GM04504 (cell line): Measurements from ENCODE around the gene FUBP3.

Experiments used
- DNase-seq: peaks from one replicate; pipeline ENCODE4 v3.0.0-alpha.2; 2012; ENCODE audit warnings: low read depth

The FUBP3 gene

GRCh38 chr9:130662099-130662969 lies 83.0 kb downstream of the FUBP3 start:
- DNase-seq: no peak

GRCh38 chr9:130662970-130663257 lies 83.5 kb downstream of the FUBP3 start:
- no peak for DNase-seq

GRCh38 chr9:130663258-130663976 lies 84.0 kb downstream of the FUBP3 start:
- no peak for DNase-seq

GRCh38 chr9:130663977-130664250 lies 84.5 kb downstream of the FUBP3 start:
- no peak for DNase-seq

GRCh38 chr9:130664251-130665028 lies 85.1 kb downstream of the FUBP3 start, which contains the start of gene PRDM12:
Gene PRDM12 (plus strand): TSS chr9:130664594. CDS start chr9:130664654, 60 bp downstream.
- DNase-seq: no peak

- no peak for DNase-seq
Observed at GRCh38 chr9:130665029-130665430, 85.7 kb downstream of the FUBP3 start.

GRCh38 chr9:130665431-130666392 lies 86.3 kb downstream of the FUBP3 start:
- no peak for DNase-seq

- DNase-seq: no peak
Observed at GRCh38 chr9:130666393-130667119, 87.2 kb downstream of the FUBP3 start.

GRCh38 chr9:130667120-130667435 lies 87.7 kb downstream of the FUBP3 start:
- DNase-seq: no peak

GRCh38 chr9:130668196-130668595 lies 88.8 kb downstream of the FUBP3 start:
- no peak for DNase-seq

GRCh38 chr9:130668659-130669058 lies 89.3 kb downstream of the FUBP3 start:
- no peak for DNase-seq

GRCh38 chr9:130669965-130670364 lies 90.6 kb downstream of the FUBP3 start:
- DNase-seq: no peak

- DNase-seq: no peak
Observed at GRCh38 chr9:130670644-130671043, 91.3 kb downstream of the FUBP3 start.

GRCh38 chr9:130672466-130672865 lies 93.1 kb downstream of the FUBP3 start:
- DNase-seq: no peak

GRCh38 chr9:130672933-130673615 lies 93.7 kb downstream of the FUBP3 start:
- no peak for DNase-seq

GRCh38 chr9:130675396-130675795 lies 96.0 kb downstream of the FUBP3 start:
- no peak for DNase-seq

- DNase-seq: no peak
Observed at GRCh38 chr9:130677252-130677651, 97.9 kb downstream of the FUBP3 start.

GRCh38 chr9:130680836-130681768 lies 101.7 kb downstream of the FUBP3 start:
- DNase-seq: peak; percentile 72

GRCh38 chr9:130681769-130682420 lies 102.5 kb downstream of the FUBP3 start:
- no peak for DNase-seq
